GM19025 (cell line): ENCODE results near the gene TUT4.

Experiments used
- ATAC-seq: cut with Tn5 transposase; IDR thresholded peaks from one replicate; pipeline ENCODE4 v1.9.1; 2021; ENCODE audit warnings: mild to moderate bottlenecking, low read depth, moderate library complexity; ENCODE audit not compliant: unreplicated experiment

TUT4 gene

DNA sequence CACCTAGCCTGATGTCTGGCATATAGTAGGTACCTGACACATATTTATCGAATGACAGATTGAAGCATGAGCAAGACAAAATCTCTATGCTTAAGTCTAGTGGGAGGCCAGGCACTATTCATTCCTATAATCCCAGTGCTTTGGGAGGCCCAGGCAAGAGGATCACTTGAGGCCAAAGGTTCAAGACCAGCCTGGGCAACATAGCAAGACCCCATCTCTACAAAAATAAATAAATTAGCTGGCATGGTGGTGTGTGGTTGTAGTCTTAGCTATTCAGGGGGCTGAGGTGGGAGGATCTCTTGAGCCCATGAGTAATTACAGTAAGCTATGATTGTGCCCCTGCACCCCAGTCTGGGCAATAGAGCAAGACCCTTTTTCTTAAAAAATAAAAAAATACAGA is 23.2 kb upstream of the TUT4 start:
- ATAC-seq: no peak

DNA sequence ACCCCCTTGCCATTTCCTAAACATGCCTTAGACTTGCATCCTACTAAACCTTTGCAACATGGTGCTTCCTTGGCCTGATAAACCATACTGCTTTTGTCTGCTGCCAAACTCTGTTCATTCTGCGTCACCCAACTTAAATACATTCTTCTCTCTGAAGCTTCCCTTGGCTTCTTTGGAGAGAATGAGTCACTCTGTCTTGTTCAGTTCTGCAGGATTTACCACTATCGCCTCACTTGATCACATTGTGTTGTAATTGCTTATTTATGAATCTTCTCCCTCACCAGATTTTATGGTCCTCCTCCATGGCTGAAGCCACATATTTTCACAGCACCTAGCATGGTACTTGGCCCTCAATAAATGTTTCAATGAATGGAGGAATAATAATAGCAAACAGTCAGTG is 21.7 kb upstream of the TUT4 start:
- ATAC-seq: no peak

DNA sequence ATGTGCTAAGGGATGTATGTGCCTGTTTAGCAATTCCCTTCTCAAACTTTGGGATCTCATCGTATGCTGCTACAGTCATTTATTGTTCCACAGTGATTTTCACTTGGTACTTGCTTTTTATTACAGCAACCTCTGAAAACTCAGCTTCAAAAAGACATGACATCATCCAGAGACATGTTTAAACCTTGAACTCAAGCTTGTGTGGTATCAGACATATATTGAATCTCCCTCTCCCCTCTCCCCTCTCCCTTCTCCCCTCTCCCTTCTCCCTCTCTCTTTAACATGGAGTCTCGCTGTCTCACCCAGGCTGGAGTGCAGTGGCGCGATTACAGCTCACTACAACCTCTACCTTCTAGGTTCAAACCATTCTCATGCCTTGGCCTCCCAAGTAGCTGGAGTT is 19.5 kb upstream of the TUT4 start:
- ATAC-seq: no peak

- no peak for ATAC-seq
Observed at GRCh38 chr1:52571783-52572182, 18.9 kb upstream of the TUT4 start.

DNA sequence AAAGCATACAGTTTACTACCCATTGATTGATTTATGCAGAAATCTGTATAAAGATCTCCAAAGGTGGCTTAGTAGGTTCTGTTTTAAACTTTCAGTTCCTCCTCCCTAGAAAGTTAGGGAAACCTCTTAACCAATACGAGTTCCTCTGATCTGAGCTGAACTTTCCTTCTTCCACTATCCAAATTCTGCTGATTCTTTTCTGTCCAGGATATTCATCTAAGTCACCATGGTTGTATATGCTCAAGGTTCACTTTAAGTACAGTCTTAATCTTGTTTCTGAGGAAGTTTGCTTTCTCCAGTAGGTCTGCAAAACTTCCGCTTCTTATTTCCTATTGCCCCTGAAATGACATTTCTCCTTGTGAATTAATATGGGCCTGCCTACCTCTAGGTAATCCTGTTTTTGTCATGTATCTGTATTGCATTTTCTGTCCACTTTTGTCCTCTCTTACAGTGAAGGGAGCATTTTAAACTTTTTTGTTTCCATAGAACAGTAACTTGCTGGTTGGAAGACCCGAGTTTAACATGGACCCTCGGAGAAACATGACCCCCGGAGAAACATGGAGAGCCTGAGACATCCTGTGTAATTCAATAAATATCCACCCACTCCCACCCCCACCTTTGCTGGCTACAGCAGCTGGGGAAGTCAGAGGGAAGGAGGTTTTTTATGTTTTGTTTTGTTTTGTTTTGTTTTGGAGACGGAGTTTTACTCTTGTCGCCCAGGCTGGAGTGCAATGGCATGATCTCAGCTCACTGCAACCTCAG is 16.7 kb upstream of the TUT4 start:
- no peak for ATAC-seq

- no peak for ATAC-seq
Observed at GRCh38 chr1:52567943-52568342, 15.1 kb upstream of the TUT4 start.

GRCh38 chr1:52562766-52563165 is 9.9 kb upstream of the TUT4 start:
- ATAC-seq: no peak

DNA sequence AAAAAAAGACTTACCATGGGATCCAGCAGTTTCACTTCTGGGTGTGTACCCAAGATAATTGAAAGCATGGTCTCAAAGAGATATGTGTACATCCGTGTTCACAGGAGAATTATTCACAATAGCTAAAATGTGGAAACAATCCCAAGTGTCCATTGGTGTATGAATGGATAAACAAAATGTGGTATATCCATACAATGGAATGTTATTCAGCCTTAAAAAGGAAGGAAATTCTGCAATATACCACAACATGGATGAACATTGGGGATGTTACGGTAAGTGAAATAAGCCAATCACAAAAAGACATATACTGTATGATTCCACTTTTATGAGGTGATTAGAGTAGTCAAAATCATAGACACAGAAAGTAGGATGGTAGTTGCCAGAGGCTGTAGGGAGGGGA is 7.0 kb upstream of the TUT4 start:
- no peak for ATAC-seq

- ATAC-seq: no peak
Observed at GRCh38 chr1:52558941-52559340, 6.0 kb upstream of the TUT4 start.

DNA sequence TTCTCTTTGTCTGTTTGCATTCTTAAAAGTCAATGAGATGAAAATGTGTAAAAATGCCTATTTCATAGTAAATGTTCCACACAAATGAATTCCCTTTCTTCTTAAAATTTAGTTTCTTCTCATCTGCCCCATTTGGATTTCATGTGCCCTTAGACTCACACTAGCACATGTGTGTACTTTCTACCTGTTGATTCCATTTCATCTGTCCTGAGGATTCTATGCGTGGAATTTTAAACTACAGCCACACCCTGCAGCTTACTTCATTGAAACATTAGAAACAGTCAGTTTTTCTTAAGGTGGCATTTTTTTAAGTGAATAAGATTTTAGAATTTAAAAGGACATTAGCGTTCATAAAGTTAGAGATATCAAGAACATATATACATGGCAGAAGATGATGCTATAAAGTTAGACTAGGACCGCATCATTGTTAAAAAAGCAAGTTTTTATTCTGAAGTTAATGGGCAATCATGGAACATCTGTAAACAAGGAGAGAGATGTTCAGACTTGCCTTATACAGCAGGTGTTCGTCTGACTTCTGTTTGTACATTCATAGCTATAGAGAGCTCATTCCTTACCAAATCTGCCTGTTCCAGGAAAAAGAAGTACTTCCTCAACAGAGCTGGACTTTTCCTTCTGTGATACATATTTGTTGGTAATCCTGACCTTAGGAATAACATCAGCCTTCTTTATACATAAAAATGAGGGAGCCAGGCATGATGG is 3.9 kb upstream of the TUT4 start:
- ATAC-seq: no peak

GRCh38 chr1:52554756-52555155 is 1.9 kb upstream of the TUT4 start:
- ATAC-seq: no peak

DNA sequence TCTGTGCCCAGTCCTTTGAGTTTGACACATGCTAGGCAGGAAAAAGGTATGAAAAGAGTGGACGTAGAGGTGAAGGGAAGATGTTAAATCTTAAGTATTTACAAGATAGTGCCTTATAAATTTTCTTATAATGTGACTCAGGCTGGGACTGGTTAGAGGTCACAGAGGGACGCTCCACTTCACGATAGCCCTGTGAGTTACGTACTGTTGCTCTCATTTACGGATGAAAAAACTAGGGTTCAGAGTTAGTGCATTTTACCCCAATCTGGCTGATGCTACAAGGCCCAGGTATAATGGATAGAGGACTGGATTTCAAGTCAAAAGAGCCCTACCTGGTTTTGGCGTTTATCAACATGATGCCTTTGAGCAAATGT is 1.4 kb upstream of the TUT4 start:
- no peak for ATAC-seq

DNA sequence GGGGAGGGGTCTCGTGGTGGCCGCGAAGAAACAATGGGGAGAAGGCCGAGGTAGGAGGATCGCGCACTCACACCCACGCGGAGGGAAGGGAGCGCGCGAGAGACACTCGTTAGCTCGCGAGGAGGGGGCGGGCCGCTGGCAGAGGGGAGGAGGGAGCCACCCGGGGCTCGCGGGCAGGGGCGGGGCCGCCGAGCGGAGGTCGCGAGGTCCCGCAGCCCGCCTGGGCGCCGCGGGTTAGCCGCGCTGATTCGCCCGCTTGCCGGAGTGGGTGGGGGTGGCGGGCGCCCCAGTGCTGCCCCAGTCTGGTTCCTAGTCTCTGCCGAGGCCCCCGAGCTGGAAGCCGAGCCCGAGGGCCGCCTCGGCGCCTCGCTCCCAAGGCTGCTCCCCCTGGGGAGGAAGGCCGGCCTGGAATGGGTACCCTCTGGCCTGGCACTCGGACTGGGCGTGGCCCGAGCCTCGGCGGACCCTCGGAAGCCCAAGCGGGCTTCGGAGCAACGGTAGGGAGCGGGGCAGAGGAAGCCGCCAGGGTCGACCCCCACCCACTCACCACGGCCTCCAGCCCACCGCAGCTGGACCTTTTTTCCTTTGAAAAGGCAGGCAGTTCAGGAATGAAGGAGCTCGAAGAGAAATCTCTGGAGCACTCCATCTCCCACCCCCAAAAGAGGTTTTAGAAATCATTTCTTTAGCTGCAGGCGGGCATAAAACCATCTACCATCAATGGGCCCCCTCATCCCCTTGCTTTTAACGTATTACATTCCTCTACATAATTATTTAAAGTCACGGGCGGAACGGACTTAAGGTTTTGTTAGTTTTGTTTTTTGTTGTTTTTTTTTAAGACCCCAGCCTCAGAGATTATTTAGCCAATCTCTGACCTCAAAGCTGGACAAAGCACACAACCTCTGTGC is 722 bp upstream of the TUT4 start:
- ATAC-seq: peak; percentile 65

GRCh38 chr1:52552236-52552504 is 722 bp downstream of the TUT4 start:
- ATAC-seq: no peak

- ATAC-seq: no peak
Observed at GRCh38 chr1:52551507-52552235, 1.2 kb downstream of the TUT4 start.

GRCh38 chr1:52550447-52550846 is 2.4 kb downstream of the TUT4 start:
- ATAC-seq: no peak

DNA sequence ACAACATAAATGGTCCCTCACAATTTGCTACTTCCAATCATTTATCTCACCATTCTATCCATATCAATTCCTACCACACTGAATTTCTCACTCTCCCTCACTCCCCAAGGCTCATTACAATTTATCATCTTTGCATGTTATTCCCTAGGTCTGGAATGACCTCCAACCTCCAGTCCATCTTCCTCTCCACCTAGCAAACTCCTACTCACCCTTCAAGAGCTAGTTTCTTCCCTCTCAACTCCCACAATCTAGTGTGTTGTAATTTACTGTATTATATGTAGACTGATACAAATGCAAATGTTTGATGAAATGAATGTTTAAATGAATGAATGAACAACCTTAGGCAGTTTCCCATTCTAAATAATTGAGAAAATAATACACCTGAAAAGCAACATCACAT is 3.6 kb downstream of the TUT4 start:
- ATAC-seq: no peak

DNA sequence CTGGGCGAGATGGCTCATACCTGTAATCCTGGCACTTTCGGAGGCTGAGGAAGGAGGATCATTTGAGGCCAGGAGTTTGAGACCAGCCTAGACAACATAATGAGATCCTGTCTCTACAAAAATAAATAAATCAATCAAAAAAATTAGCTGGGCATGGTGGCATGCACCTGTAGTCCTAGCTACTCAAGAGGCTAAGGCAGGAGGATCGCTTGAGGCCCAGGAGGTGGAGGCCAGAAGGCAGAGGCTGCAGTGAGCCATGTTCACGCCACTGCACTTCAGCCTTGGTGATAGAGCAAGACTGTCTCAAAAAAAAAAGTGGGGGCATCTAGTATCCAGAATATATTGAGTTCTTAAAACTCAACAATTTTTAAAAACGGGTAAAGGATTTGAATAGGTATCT is 6.0 kb downstream of the TUT4 start:
- no peak for ATAC-seq

DNA sequence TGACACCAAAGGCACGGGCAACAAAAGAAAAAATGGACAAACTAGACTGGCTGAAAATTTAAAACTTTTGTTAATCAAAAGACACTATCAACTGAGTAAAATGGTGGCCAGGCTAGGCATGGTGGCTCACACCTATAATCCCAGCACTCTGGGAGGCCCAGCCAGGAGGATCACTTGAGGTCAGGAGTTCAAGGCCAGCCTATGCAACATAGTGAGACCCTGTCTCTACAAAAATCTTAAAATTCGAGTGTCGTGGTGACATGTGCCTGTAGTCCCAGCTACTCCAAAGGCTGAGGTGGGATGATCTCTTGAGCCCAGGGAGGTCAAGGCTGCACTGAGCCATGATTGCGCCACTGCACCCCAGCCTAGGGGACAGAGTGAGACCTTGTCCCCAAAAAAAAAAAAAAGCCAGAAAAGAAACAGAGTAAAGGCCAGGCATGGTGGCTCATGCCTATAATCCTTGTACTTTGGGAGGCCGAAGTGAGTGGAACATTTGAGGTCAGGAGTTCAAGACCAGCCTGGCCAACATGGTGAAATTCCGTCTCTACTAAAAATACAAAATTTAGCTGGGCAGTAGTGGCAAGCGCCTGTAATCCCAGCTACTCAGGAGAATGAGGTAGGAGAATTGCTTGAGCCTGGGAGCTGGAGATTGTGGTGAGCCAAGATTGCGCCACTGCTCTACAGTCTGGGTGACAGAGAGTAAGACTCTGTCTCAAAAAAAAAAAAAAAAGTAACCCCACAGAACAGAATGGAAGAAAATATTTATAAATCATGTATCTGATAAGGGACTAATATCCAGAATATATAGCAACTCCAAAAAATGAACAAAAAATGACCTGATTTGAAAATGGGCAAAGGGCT is 8.0 kb downstream of the TUT4 start:
- no peak for ATAC-seq

DNA sequence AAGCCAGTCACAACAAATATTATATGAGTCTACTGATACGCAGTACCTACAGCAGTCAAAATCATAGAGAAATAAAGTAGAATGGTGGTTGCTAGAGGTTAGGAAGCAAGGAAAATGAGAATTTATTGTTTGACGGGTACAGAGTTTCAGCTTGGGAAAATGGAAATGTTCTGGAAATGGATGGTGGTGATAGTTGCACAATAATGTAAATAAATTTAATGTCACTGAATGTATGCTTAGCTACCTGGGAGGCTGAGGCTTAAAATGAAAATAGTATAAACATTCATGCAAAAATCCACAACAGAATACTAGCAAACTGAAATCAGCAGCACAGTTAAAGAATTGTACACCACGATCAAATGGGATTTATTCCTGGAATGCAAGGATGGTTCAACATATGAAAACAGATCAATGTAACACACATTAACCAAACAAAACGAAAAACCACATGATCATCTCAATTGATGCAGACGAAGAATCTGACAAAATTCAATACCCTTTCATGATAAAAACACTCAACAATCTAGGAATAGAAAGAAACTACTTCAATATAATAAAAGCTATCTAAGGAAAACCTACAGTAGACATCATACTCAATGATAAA is 10.7 kb downstream of the TUT4 start:
- no peak for ATAC-seq
